Stomach (tissue), 9 donors: ENCODE measurements around the gene TDRD7. TPM values are rescaled to one million over a fixed set of nuclear protein-coding genes. Genes with fewer than 3 reads are reported as not detected.

Experiments used
- DNase-seq, 2 donors: peaks; one replicate each; pipeline versions ENCODE4 v3.0.0 to v3.0.0-alpha.2; 2013 to 2019
- H3K27ac ChIP-seq, 5 donors: fragments of 200-600 bp in 4 of 5; sonication (generic) in 4 of 5; one replicate each; pipeline ENCODE4 v1.5.1; 2013 to 2019; ENCODE audit warnings: mild to moderate bottlenecking in 1 of 5, moderate library complexity in 1 of 5
- H3K27me3 ChIP-seq, 3 donors: fragments of 200-600 bp; sonication (generic); one replicate each; pipeline ENCODE4 v1.5.1; 2017 to 2019; ENCODE audit warnings: mixed run types in 1 of 3
- H3K36me3 ChIP-seq, 4 donors: fragments of 200-600 bp; sonication (generic); 1 replicate in 3 of 4; 2 replicates in 1 of 4; pipeline ENCODE4 v1.5.1; 2016 to 2019
- H3K4me1 ChIP-seq, 4 donors: fragments of 200-600 bp; sonication (generic); one replicate each; pipeline ENCODE4 v1.5.1; 2016 to 2019
- H3K4me3 ChIP-seq, 4 donors: fragments of 200-600 bp; sonication (generic) in 3 of 4; one replicate each; pipeline ENCODE4 v1.5.1; 2016 to 2019; ENCODE audit warnings: mild to moderate bottlenecking in 1 of 4
- H3K9me3 ChIP-seq, 4 donors: fragments of 200-600 bp; sonication (generic); one replicate each; pipeline ENCODE4 v1.5.1; 2016 to 2019
- CTCF ChIP-seq, 7 experiments: fragments of 450-650 bp in 4 of 7; fragments of 200-600 bp in 3 of 7; sonication (generic) in 3 of 7; IDR thresholded peaks; one replicate each; pipeline ENCODE4 v1.5.1; 2016 to 2019; ENCODE audit warnings: antibody characterized with exemption in 7 of 7, control low read depth in 2 of 7, mild to moderate bottlenecking in 1 of 7
- EP300 ChIP-seq: sonication (generic); formaldehyde crosslinking; IDR thresholded peaks from one replicate; pipeline ENCODE4 v1.6.1; 2017; ENCODE audit warnings: antibody characterized with exemption
- POLR2A ChIP-seq, 4 donors: fragments of 450-650 bp; IDR thresholded peaks; one replicate each; pipeline ENCODE4 v1.6.1; 2016; ENCODE audit warnings: antibody characterized with exemption in 4 of 4, control low read depth in 2 of 4, mild to moderate bottlenecking in 1 of 4, moderate library complexity in 1 of 4
- POLR2AphosphoS5 ChIP-seq, 3 donors: sonication (generic); formaldehyde crosslinking; IDR thresholded peaks; one replicate each; pipeline ENCODE4 v1.6.1; 2016; ENCODE audit warnings: antibody characterized with exemption in 3 of 3
- WGBS, 5 donors: extraction: QIAGEN DNeasy Blood & Tissue Kit in 3 of 5; methylation state at CpG; one replicate each; pipeline versions ENCODE4 v1.1.5 to v1.1.7; 2013 to 2018; 5-methylcytosine and 5-hydroxymethylcytosine counted together
- intact Hi-C: fragments of 100-400 bp; cut with DNase I; formaldehyde crosslinking; loops from one replicate; pipeline ENCODE4 v1.15.1; 2023; ENCODE audit warnings: low total_unique reads
- polyA plus RNA-seq, 3 donors: library from polyadenylated mRNA; stranded (reverse); fragments of 200-250 nt; gene quantifications; one replicate each; pipeline ENCODE4 v1.2.3, GENCODE V29; 2013
- total RNA-seq, 5 donors: library from RNA; depleted of rRNA; stranded (reverse); fragments of >200 nt; gene quantifications; one replicate each; pipeline versions ENCODE4 v1.1.0 to v1.2.3, GENCODE V29; 2014 to 2016
- donor health status: healthy with polysubstance abuse.
- donor health status: Bipolar disorder and iron deficiency.
- donor health status: healthy.

TDRD7 gene
- total and polyA plus RNA-seq, 8 donors = 4.7 to 20.1 (median 9.1) TPM

- Histone ChIP-seq H3K4me1 (peaks cover 9 to 58% (median 34%) of the 10 kb centered on the region in 4 donors), H3K27ac (no peak overlapping the region), H3K9me3 (no peaks in the 10 kb centered on the region), H3K4me3 (no peak overlapping the region), H3K27me3 (no peaks in the 10 kb centered on the region), H3K36me3 (no peaks in the 10 kb centered on the region)
- TF ChIP-seq POLR2AphosphoS5 (IDR thresholded peaks at IDR 0.05) (no peak), POLR2A (IDR thresholded peaks at IDR 0.05) (no peak), EP300 (no peak), CTCF (IDR thresholded peaks at IDR 0.05) (no peak)
- 53 to 72% (median 69%) methylated on average over 2 of the region's 2 CpGs for WGBS, 5 donors
- intact Hi-C loops = no loop called here
- DNase-seq = no peak
Measured at GRCh38 chr9:97415146-97415545, 3.2 kb downstream of the TDRD7 start.

- Histone ChIP-seq H3K9me3 (no peaks in the 10 kb centered on the region), H3K4me3 (no peak overlapping the region), H3K27ac (no peak overlapping the region), H3K27me3 (no peaks in the 10 kb centered on the region), H3K4me1 (peaks cover 4 to 38% (median 19%) of the 10 kb centered on the region in 4 donors), H3K36me3 (no peaks in the 10 kb centered on the region)
- intact Hi-C loops = no loop called here
- no peak for DNase-seq
- no peak for TF ChIP-seq CTCF (IDR thresholded peaks at IDR 0.05)
- TF ChIP-seq POLR2AphosphoS5 (IDR thresholded peaks at IDR 0.05) = no peak
- no peak for TF ChIP-seq POLR2A (IDR thresholded peaks at IDR 0.05)
- TF ChIP-seq EP300 = no peak
- WGBS, 5 donors = 38 to 63% (median 51%) methylated on average over 3 of the region's 3 CpGs
Measured at GRCh38 chr9:97418880-97419279, 7.0 kb downstream of the TDRD7 start.

- intact Hi-C loops = no loop called here
- H3K9me3 ChIP-seq = no peaks in the 10 kb centered on the region
- H3K27me3 ChIP-seq = no peaks in the 10 kb centered on the region
- WGBS, 5 donors = 33 to 49% (median 35%) methylated on average over 2 of the region's 2 CpGs
- peaks cover 4 to 33% (median 18%) of the 10 kb centered on the region in 4 donors for H3K4me1 ChIP-seq
- no peak overlapping the region for H3K27ac ChIP-seq
- H3K4me3 ChIP-seq = no peak overlapping the region
- no peak for DNase-seq
- H3K36me3 ChIP-seq = no peaks in the 10 kb centered on the region
- no peak for TF ChIP-seq CTCF (IDR thresholded peaks at IDR 0.05)
- TF ChIP-seq POLR2A (IDR thresholded peaks at IDR 0.05) = no peak
- TF ChIP-seq POLR2AphosphoS5 (IDR thresholded peaks at IDR 0.05) = no peak
- TF ChIP-seq EP300 = no peak
Measured at GRCh38 chr9:97419309-97419867, 7.5 kb downstream of the TDRD7 start.

- Histone ChIP-seq H3K9me3 (no peaks in the 10 kb centered on the region), H3K4me3 (no peak overlapping the region), H3K4me1 (no peaks in the 10 kb centered on the region), H3K36me3 (peaks cover 0 to 25% (median 23%) of the 10 kb centered on the region in 4 donors), H3K27me3 (no peaks in the 10 kb centered on the region), H3K27ac (no peak overlapping the region)
- TF ChIP-seq POLR2A (IDR thresholded peaks at IDR 0.05) (no peak), CTCF (IDR thresholded peaks at IDR 0.05) (no peak), POLR2AphosphoS5 (IDR thresholded peaks at IDR 0.05) (no peak), EP300 (no peak)
- intact Hi-C loops = no loop called here
- WGBS, 5 donors = 67 to 80% (median 70%) methylated on average over 4 of the region's 4 CpGs
- DNase-seq = peak in 1 of 2 donors; percentile 27
Measured at GRCh38 chr9:97425336-97425972, 13.6 kb downstream of the TDRD7 start.
